Calu3 (cell line): ENCODE results near the gene XIAP. TPM values are rescaled to one million over a fixed set of nuclear protein-coding genes. Genes with fewer than 3 reads are reported as not detected.
A peak's percentile ranks its signal among the peaks of the same experiment; 100 is the strongest.
"Not testable (repeated sequence)": the region's sequence is repeated elsewhere in the genome, so short reads cannot be mapped to it uniquely, and the experiment has no call there.

Source experiments
- BruUV-seq: library from RNA; stranded (reverse); fragments of 400-500 nt; replicated peaks from 2 replicates; lab custom pipeline; 2021; lab: Mats Ljungman, UMichigan
- CTCF ChIA-PET: fragments of 300-600 bp; sonication (Branson Sonifier 250); formaldehyde crosslinking; loops from one replicate; lab custom pipeline; 2022; ENCODE audit warnings: antibody characterized with exemption; lab: Charles Lee
- DNase-seq: peaks from one replicate; pipeline ENCODE4 v3.0.0; 2022
- H3K27ac Mint-ChIP-seq: one replicate; pipeline ENCODE4 v1.8.0; 2022; ENCODE audit warnings: mixed read lengths; ENCODE audit not compliant: unreplicated experiment
- H3K27me3 Mint-ChIP-seq: one replicate; pipeline ENCODE4 v1.8.0; 2022; ENCODE audit warnings: mixed read lengths; ENCODE audit not compliant: unreplicated experiment
- H3K36me3 Mint-ChIP-seq: one replicate; pipeline ENCODE4 v1.8.0; 2022; ENCODE audit warnings: mild to moderate bottlenecking, moderate library complexity, mixed read lengths; ENCODE audit not compliant: insufficient read depth, unreplicated experiment
- H3K4me1 Mint-ChIP-seq: one replicate; pipeline ENCODE4 v1.8.0; 2022; ENCODE audit warnings: mild to moderate bottlenecking, low read depth, mixed read lengths; ENCODE audit not compliant: unreplicated experiment
- H3K4me3 Mint-ChIP-seq: one replicate; pipeline ENCODE4 v1.8.0; 2022; ENCODE audit warnings: mild to moderate bottlenecking, low read depth, moderate library complexity, mixed read lengths; ENCODE audit not compliant: unreplicated experiment
- H3K9me3 Mint-ChIP-seq: one replicate; pipeline ENCODE4 v1.8.0; 2022; ENCODE audit warnings: low read depth, mixed read lengths; ENCODE audit not compliant: unreplicated experiment
- intact Hi-C: fragments of 100-400 bp; cut with micrococcal nuclease; formaldehyde crosslinking; loops from one replicate; pipeline ENCODE4 v1.10.0; 2022; ENCODE audit not compliant: unreplicated experiment
- total RNA-seq: library from RNA; stranded (reverse); gene quantifications from 2 replicates; pipeline ENCODE4 v1.2.3, GENCODE V29; 2022
- TF ChIP-seq, protein P1 (sequence below): fragments of 200-600 bp; IDR thresholded peaks from one replicate; pipeline ENCODE4 v1.8.0; 2022; ENCODE audit warnings: antibody characterized with exemption; ENCODE audit not compliant: unreplicated experiment

Gene XIAP
- total RNA-seq, 1 experiment from 2014 or later, result 62.8 TPM

DNA sequence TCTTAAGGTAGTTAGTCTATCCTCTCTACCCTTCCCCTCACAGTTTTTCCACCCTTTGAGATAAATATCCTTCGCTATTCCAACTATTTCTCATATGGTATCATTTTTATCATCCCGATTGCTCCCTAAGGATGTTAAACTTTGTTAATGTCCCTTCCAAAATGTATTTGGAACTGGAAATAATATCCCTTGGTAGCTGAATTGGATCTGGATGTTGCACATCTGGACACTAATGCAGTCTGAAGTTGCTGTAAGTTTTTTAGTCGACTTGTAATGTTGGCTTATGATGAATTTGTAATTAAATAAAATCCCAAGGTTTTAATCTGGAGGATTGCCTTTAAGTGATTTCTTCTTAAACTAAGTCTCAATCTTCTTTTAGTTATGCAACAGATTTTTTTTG, 22.5 kb downstream of the XIAP start:
- DNase-seq, result no peak
- Mint-ChIP-seq H3K4me3 (no peak overlapping the region), H3K36me3 (peaks cover 18% of the 10 kb centered on the region), H3K4me1 (peaks cover 12% of the 10 kb centered on the region), H3K9me3 (no peaks in the 10 kb centered on the region), H3K27ac (no peak overlapping the region), H3K27me3 (no peaks in the 10 kb centered on the region)
- TF ChIP-seq, protein P1, sequence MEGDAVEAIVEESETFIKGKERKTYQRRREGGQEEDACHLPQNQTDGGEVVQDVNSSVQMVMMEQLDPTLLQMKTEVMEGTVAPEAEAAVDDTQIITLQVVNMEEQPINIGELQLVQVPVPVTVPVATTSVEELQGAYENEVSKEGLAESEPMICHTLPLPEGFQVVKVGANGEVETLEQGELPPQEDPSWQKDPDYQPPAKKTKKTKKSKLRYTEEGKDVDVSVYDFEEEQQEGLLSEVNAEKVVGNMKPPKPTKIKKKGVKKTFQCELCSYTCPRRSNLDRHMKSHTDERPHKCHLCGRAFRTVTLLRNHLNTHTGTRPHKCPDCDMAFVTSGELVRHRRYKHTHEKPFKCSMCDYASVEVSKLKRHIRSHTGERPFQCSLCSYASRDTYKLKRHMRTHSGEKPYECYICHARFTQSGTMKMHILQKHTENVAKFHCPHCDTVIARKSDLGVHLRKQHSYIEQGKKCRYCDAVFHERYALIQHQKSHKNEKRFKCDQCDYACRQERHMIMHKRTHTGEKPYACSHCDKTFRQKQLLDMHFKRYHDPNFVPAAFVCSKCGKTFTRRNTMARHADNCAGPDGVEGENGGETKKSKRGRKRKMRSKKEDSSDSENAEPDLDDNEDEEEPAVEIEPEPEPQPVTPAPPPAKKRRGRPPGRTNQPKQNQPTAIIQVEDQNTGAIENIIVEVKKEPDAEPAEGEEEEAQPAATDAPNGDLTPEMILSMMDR, result no peak
- intact Hi-C loops, result loop anchor here (10.0 kb wide), 1 partner anchor 92 kb away; no protein-coding TSS in a partner anchor
- CTCF ChIA-PET, result no interaction called here
- no TSS peak for BruUV-seq

DNA sequence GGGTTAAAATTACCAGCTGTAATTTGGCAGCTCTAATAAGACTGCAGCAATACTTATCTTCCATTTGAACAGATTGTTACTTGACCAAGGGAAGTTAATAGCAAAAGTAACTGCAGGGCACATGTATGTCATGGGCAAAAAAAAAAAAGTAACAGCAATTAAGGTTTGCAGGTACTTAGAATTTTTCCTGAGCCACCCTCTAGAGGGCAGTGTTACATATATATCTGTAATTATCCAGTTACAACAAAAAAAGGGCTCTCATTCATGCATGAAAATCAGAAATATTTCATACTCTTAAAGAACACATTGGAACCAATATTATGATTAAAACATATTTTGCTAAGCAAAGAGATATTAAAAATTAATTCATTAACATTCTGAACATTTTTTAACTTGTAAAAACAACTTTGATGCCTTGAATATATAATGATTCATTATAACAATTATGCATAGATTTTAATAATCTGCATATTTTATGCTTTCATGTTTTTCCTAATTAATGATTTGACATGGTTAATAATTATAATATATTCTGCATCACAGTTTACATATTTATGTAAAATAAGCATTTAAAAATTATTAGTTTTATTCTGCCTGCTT, 25.1 kb downstream of the XIAP start:
- CTCF ChIA-PET, result no interaction called here
- TF ChIP-seq, protein P1, result peak; percentile 31
- no peak overlapping the region for H3K4me3 Mint-ChIP-seq
- peak; percentile 42 for DNase-seq
- H3K27me3 Mint-ChIP-seq, result no peaks in the 10 kb centered on the region
- intact Hi-C loops, result loop anchor here (10.0 kb wide), 1 partner anchor 90 kb away; no protein-coding TSS in a partner anchor
- peaks cover 12% of the 10 kb centered on the region for H3K4me1 Mint-ChIP-seq
- no TSS peak for BruUV-seq
- H3K9me3 Mint-ChIP-seq, result no peaks in the 10 kb centered on the region
- H3K36me3 Mint-ChIP-seq, result peaks cover 32% of the 10 kb centered on the region
- H3K27ac Mint-ChIP-seq, result no peak overlapping the region

DNA sequence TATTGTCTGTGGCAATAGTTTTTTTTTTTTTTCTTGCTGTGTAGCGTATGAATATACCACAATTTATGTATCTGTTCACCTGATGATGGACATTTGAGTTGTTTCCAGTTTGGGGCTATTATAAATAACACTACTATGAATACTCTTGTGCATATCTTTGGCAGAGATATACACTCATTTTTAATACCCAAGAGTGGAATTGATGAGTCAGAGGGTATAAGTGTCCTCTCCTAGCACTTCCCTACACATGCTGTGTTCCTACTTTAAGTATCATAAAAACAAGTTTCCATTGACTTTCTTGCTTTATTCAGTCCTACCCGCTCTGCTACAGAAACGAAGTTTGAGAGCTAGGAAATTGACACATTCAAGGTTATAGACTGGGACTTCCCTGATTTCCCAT, 39.8 kb downstream of the XIAP start:
- BruUV-seq, result no TSS peak
- no peak for DNase-seq
- Mint-ChIP-seq H3K27me3 (no peaks in the 10 kb centered on the region), H3K27ac (no peak overlapping the region), H3K9me3 (no peaks in the 10 kb centered on the region), H3K36me3 (peaks cover 38% of the 10 kb centered on the region), H3K4me3 (no peak overlapping the region), H3K4me1 (no peaks in the 10 kb centered on the region)
- TF ChIP-seq, protein P1, result no peak
- CTCF ChIA-PET, result no interaction called here
- intact Hi-C loops, result no loop called here

DNA sequence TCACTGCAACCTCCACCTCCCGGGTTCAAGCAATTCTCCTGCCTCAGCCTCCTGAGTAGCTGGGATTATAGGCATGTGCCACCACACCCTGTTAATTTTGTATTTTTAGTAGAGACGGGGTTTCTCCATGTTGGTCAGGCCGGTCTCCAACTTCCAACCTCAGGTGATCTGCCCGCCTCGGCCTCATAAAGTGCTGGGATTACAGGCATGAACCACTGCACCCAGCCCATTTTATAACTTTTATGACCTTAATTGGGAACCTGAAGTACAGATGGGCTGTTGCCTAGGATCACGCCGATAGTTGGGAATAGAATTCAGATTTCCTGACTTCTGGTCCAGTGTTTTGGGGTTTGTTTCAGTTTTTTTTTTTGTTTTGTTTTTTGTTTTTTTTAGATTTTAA, 43.4 kb downstream of the XIAP start:
- H3K27me3 Mint-ChIP-seq, CTCF ChIA-PET, H3K9me3 Mint-ChIP-seq, intact Hi-C loops, DNase-seq, H3K4me3 Mint-ChIP-seq, H3K27ac Mint-ChIP-seq, BruUV-seq: not testable (repeated sequence)
- Mint-ChIP-seq H3K36me3 (peaks cover 30% of the 10 kb centered on the region), H3K4me1 (peaks cover 19% of the 10 kb centered on the region)

DNA sequence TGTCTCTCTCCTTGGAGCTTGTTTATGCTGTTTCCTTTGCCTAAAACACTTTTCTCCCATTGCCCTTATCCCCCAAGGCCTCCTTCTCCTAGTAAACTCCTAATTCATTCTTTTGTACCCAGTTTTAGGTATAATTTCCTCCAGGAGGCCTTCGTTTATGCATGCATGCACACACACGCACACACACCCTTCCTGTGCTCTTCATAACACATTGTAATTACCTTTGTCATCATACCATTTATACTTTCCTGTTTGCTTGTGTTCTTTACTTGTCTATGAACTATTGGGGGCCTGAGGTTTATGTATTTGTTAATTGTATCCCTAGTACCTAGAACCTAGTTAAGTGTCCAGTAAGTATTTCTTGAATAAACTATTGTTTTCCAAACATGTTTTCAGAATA, 45.5 kb downstream of the XIAP start:
- no peak for DNase-seq
- H3K27me3 Mint-ChIP-seq, result no peaks in the 10 kb centered on the region
- no peak overlapping the region for H3K4me3 Mint-ChIP-seq
- CTCF ChIA-PET, result no interaction called here
- H3K27ac Mint-ChIP-seq, result no peak overlapping the region
- intact Hi-C loops, result no loop called here
- no peaks in the 10 kb centered on the region for H3K9me3 Mint-ChIP-seq
- no TSS peak for BruUV-seq
- H3K4me1 Mint-ChIP-seq, result peaks cover 19% of the 10 kb centered on the region
- H3K36me3 Mint-ChIP-seq, result peaks cover 28% of the 10 kb centered on the region
- TF ChIP-seq, protein P1, result no peak
